HL-60 (cell line): ENCODE measurements around the gene PINK1.

Experiments used
- DNase-seq, 2 experiments: peaks; one replicate each; pipeline ENCODE4 v3.0.0-alpha.2; 2010 to 2020; ENCODE audit warnings: low read depth in 1 of 2, low spot score in 1 of 2
- H3K27ac ChIP-seq: fragments of 250-450 bp; sonication (Bioruptor Pico); replicated peaks from 2 replicates; pipeline ENCODE4 v1.5.1; 2020; ENCODE audit warnings: mild to moderate bottlenecking, moderate library complexity
- H3K27me3 ChIP-seq: fragments of 250-450 bp; sonication (Bioruptor Pico); 2 replicates; pipeline ENCODE4 v1.5.1; 2021; ENCODE audit warnings: mild to moderate bottlenecking, moderate library complexity; ENCODE audit not compliant: insufficient read depth, poor library complexity, severe bottlenecking
- H3K4me3 ChIP-seq: replicated peaks from 2 replicates; pipeline ENCODE4 v1.5.1; 2011; ENCODE audit warnings: mild to moderate bottlenecking, control low read depth, low read length; ENCODE audit not compliant: insufficient read depth
- CTCF ChIP-seq: IDR thresholded peaks from one replicate; pipeline ENCODE4 v1.5.1; 2011; ENCODE audit warnings: low read length, control low read depth, inconsistent platforms; ENCODE audit not compliant: insufficient read depth
- GABPA ChIP-seq: IDR thresholded peaks from 2 replicates; pipeline ENCODE4 v1.6.1; 2012; ENCODE audit warnings: low read depth
- POLR2AphosphoS5 ChIP-seq: IDR thresholded peaks from 2 replicates; pipeline ENCODE4 v1.6.1; 2012; ENCODE audit warnings: low read depth
- REST ChIP-seq: IDR thresholded peaks from 2 replicates; pipeline ENCODE4 v1.6.1; 2012; ENCODE audit warnings: low read depth; ENCODE audit not compliant: insufficient replicate concordance
- SPI1 ChIP-seq: IDR thresholded peaks from 2 replicates; pipeline ENCODE4 v1.6.1; 2012; ENCODE audit warnings: low read depth, mild to moderate bottlenecking, borderline replicate concordance
- long read RNA-seq: library from polyadenylated mRNA; unstranded; transcript quantifications from one replicate; pipeline ENCODE4 v2.0.0, GENCODE V29; 2020

PINK1 gene
- long read RNA-seq, partial matches to known transcripts = 3 of 4 reads
- long read RNA-seq, other reads (novel, unspliced or antisense) = 1 of 4 reads

DNA sequence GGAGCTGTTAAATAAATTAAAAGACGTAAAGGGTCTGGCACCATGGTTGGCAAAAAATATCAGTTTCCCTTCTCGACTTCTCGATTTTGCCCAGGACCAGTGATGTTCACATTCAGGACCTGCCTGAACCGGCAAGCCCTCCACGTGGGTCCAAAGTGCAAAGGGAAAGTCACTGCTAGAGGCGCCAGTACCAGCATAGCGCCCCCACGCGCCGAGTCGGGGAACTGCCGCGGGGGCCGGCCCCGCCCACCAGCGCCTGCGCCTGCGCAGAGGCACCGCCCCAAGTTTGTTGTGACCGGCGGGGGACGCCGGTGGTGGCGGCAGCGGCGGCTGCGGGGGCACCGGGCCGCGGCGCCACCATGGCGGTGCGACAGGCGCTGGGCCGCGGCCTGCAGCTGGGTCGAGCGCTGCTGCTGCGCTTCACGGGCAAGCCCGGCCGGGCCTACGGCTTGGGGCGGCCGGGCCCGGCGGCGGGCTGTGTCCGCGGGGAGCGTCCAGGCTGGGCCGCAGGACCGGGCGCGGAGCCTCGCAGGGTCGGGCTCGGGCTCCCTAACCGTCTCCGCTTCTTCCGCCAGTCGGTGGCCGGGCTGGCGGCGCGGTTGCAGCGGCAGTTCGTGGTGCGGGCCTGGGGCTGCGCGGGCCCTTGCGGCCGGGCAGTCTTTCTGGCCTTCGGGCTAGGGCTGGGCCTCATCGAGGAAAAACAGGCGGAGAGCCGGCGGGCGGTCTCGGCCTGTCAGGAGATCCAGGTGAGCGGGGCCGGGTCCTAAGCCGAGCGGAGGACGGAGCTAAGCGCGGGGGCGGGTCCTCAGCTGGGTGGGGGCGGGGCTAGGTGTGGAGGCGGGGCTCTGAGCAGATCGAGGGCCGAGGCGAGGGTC, at the start of gene PINK1:
TSS of gene PINK1 (plus strand) at position 269 of the 875 bp plus-strand sequence. CDS start at position 360, 91 bp downstream.
- H3K27ac ChIP-seq = peak within 1 kb of the TSS; percentile 48
- TF ChIP-seq CTCF (peak; percentile 96), GABPA (no peak), REST (no peak), SPI1 (no peak)
- no peaks in the 10 kb centered on the region for H3K27me3 ChIP-seq
- peak; percentile 69 to 80 for DNase-seq
- peak within 1 kb of the TSS; percentile 92 for H3K4me3 ChIP-seq

DNA sequence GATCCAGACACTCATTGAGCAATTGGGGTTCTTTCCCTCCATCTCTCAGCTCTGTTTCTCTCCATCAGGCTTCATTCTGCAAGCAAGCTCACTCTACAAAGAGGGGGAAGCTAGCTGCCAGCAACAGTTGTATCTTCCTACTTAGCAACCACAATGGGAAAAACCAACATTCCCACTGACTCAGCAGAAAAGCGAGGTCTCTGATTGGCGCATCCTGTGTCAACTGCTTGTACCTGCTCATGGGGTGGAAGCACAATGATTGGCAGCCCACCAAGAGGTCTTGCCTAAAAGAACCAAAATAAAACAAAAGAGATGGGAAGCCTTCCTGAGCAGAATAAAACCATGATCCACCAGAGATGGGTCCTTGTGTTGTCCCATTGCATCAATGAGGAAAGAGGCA, 48.4 kb upstream of the PINK1 start:
- Histone ChIP-seq H3K27ac (no peak overlapping the region), H3K4me3 (no peak overlapping the region), H3K27me3 (no peaks in the 10 kb centered on the region)
- DNase-seq = no peak
- no peak for TF ChIP-seq REST
- no peak for TF ChIP-seq GABPA
- TF ChIP-seq SPI1 = no peak

DNA sequence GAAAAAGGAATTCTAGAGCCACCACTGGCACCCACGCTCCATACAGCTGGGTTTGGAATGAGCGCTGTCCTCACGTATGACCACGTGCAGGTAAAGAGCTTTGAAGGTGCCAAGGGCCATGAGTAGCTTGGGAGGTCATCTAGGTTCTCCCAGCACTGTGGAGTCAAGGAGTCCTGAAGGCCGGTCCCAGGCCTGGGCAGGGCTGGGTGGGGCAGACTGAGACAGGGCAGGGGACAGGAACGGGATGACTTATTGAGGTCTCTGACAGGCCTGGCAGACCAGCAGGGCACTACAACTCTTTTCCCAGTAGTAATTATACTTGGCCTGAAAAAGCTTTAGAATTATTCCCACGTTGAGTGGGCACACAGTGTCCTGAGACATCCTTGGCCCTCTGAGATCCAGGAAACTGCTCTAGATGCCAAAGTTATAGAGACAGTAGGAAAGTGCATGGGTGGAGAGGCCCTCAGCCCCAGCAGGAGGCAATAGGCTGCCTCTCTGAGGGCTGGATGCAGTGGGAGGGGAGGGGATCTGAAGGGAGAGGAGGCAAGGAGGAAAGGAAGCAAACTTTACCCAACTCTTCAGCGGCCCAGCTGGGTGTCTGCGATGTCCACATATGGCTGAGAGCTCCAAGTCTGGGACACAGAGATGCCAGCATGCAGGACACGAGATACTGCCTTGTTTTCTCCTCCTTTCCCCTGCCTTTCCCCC, 46.2 kb upstream of the PINK1 start:
- Histone ChIP-seq H3K27ac (no peak overlapping the region), H3K4me3 (no peak overlapping the region), H3K27me3 (no peaks in the 10 kb centered on the region)
- DNase-seq = peak in 1 of 2 experiments; percentile 52
- TF ChIP-seq POLR2AphosphoS5 (no peak), GABPA (no peak), REST (no peak), CTCF (no peak), SPI1 (no peak)
